Duodenal mucosa (tissue), 2 donors: ENCODE data around the gene FURIN.

Experiments
- H3K27ac ChIP-seq: one replicate; pipeline ENCODE4 v1.7.0; 2013; ENCODE audit warnings: low read depth, low read length
- H3K27me3 ChIP-seq, 2 donors: one replicate each; pipeline ENCODE4 v1.7.0; 2013; ENCODE audit warnings: low read length in 2 of 2, control low read depth in 1 of 2; ENCODE audit not compliant: insufficient read depth in 2 of 2, control insufficient read depth in 1 of 2
- H3K36me3 ChIP-seq, 2 donors: one replicate each; pipeline ENCODE4 v1.7.0; 2013; ENCODE audit warnings: low read length in 2 of 2, control low read depth in 1 of 2; ENCODE audit not compliant: insufficient read depth in 2 of 2, control insufficient read depth in 1 of 2
- H3K4me1 ChIP-seq, 2 donors: one replicate each; pipeline ENCODE4 v1.7.0; 2013; ENCODE audit warnings: low read length in 2 of 2, control low read depth in 1 of 2; ENCODE audit not compliant: insufficient read depth in 2 of 2, control insufficient read depth in 1 of 2
- H3K4me3 ChIP-seq, 2 donors: one replicate each; pipeline ENCODE4 v1.7.0; 2013; ENCODE audit warnings: low read length in 2 of 2, low read depth in 1 of 2
- H3K9ac ChIP-seq, 2 donors: one replicate each; pipeline ENCODE4 v1.7.0; 2013; ENCODE audit warnings: low read length in 2 of 2, low read depth in 1 of 2
- H3K9me3 ChIP-seq, 2 donors: one replicate each; pipeline ENCODE4 v1.7.0; 2013; ENCODE audit warnings: low read length in 2 of 2, control low read depth in 1 of 2; ENCODE audit not compliant: control insufficient read depth in 1 of 2

FURIN gene

GRCh38 chr15:90875549-90875981 is 7.2 kb downstream of the FURIN start:
- Histone ChIP-seq H3K4me3 (no peak overlapping the region), H3K9ac (no peak overlapping the region), H3K36me3 (peaks cover 36 to 49% of the 10 kb centered on the region in 2 donors), H3K9me3 (no peaks in the 10 kb centered on the region), H3K4me1 (peaks cover 24 to 25% of the 10 kb centered on the region in 2 donors), H3K27ac (no peak overlapping the region), H3K27me3 (no peaks in the 10 kb centered on the region)

- H3K36me3 ChIP-seq, result peaks cover 36 to 54% of the 10 kb centered on the region in 2 donors
These were observed 7.7 kb downstream of the FURIN start for GRCh38 chr15:90876046-90876445.

GRCh38 chr15:90876512-90877170 is 8.3 kb downstream of the FURIN start:
- Histone ChIP-seq H3K36me3 (peaks cover 36 to 60% of the 10 kb centered on the region in 2 donors), H3K27me3 (no peaks in the 10 kb centered on the region), H3K4me1 (peaks cover 23% of the 10 kb centered on the region in 2 donors), H3K9ac (no peak overlapping the region), H3K27ac (no peak overlapping the region), H3K9me3 (no peaks in the 10 kb centered on the region), H3K4me3 (no peak overlapping the region)

More at GRCh38 chr15:90876046-90876445, 7.7 kb downstream of the FURIN start:
- Histone ChIP-seq H3K9me3 (no peaks in the 10 kb centered on the region), H3K4me3 (no peak overlapping the region), H3K27me3 (no peaks in the 10 kb centered on the region), H3K27ac (no peak overlapping the region), H3K4me1 (peaks cover 23% of the 10 kb centered on the region in 2 donors), H3K9ac (no peak overlapping the region)

GRCh38 chr15:90877315-90877714 is 8.9 kb downstream of the FURIN start:
- peaks cover 40 to 66% of the 10 kb centered on the region in 2 donors for H3K36me3 ChIP-seq
- H3K4me3 ChIP-seq, result no peak overlapping the region
- no peak overlapping the region for H3K9ac ChIP-seq
- H3K9me3 ChIP-seq, result no peaks in the 10 kb centered on the region
- peaks cover 21 to 23% of the 10 kb centered on the region in 2 donors for H3K4me1 ChIP-seq
- no peak overlapping the region for H3K27ac ChIP-seq
- no peaks in the 10 kb centered on the region for H3K27me3 ChIP-seq

GRCh38 chr15:90877996-90878395 is 9.6 kb downstream of the FURIN start:
- no peaks in the 10 kb centered on the region for H3K27me3 ChIP-seq
- no peaks in the 10 kb centered on the region for H3K9me3 ChIP-seq
- no peak overlapping the region for H3K27ac ChIP-seq
- peaks cover 14 to 17% of the 10 kb centered on the region in 2 donors for H3K4me1 ChIP-seq
- H3K4me3 ChIP-seq, result no peak overlapping the region
- no peak overlapping the region for H3K9ac ChIP-seq
- H3K36me3 ChIP-seq, result peaks cover 40 to 66% of the 10 kb centered on the region in 2 donors

GRCh38 chr15:90878660-90879059 is 10.3 kb downstream of the FURIN start:
- H3K36me3 ChIP-seq, result peaks cover 40 to 66% of the 10 kb centered on the region in 2 donors
- no peak overlapping the region for H3K27ac ChIP-seq
- peaks cover 12 to 17% of the 10 kb centered on the region in 2 donors for H3K4me1 ChIP-seq
- no peak overlapping the region for H3K4me3 ChIP-seq
- H3K9ac ChIP-seq, result no peak overlapping the region
- H3K27me3 ChIP-seq, result no peaks in the 10 kb centered on the region
- no peaks in the 10 kb centered on the region for H3K9me3 ChIP-seq

- Histone ChIP-seq H3K9ac (no peak overlapping the region), H3K36me3 (peaks cover 40 to 66% of the 10 kb centered on the region in 2 donors), H3K4me1 (peaks cover 10 to 14% of the 10 kb centered on the region in 2 donors), H3K27ac (no peak overlapping the region), H3K4me3 (no peak overlapping the region), H3K27me3 (no peaks in the 10 kb centered on the region), H3K9me3 (no peaks in the 10 kb centered on the region)
These were observed 11.5 kb downstream of the FURIN start for GRCh38 chr15:90879730-90880366.

GRCh38 chr15:90880381-90881145 is 12.2 kb downstream of the FURIN start:
- Histone ChIP-seq H3K27me3 (no peaks in the 10 kb centered on the region), H3K9ac (no peak overlapping the region), H3K4me1 (peaks cover 14 to 20% of the 10 kb centered on the region in 2 donors), H3K27ac (no peak overlapping the region), H3K36me3 (peaks cover 40 to 66% of the 10 kb centered on the region in 2 donors), H3K4me3 (no peak overlapping the region), H3K9me3 (no peaks in the 10 kb centered on the region)

- no peaks in the 10 kb centered on the region for H3K9me3 ChIP-seq
- H3K4me3 ChIP-seq, result no peak overlapping the region
- peaks cover 18 to 29% of the 10 kb centered on the region in 2 donors for H3K4me1 ChIP-seq
- peaks cover 35 to 58% of the 10 kb centered on the region in 2 donors for H3K36me3 ChIP-seq
- H3K9ac ChIP-seq, result no peak overlapping the region
- H3K27ac ChIP-seq, result no peak overlapping the region
- H3K27me3 ChIP-seq, result no peaks in the 10 kb centered on the region
These were observed 13.0 kb downstream of the FURIN start for GRCh38 chr15:90881181-90881977.
